8988T (cell line): ENCODE data around the gene PCDH18.
"Not testable (repeated sequence)": the region's sequence is repeated elsewhere in the genome, so short reads cannot be mapped to it uniquely, and the experiment has no call there.

ENCODE experiments used
- DNase-seq: peaks from one replicate; pipeline ENCODE4 v3.0.0; 2011

Gene PCDH18, protein sequence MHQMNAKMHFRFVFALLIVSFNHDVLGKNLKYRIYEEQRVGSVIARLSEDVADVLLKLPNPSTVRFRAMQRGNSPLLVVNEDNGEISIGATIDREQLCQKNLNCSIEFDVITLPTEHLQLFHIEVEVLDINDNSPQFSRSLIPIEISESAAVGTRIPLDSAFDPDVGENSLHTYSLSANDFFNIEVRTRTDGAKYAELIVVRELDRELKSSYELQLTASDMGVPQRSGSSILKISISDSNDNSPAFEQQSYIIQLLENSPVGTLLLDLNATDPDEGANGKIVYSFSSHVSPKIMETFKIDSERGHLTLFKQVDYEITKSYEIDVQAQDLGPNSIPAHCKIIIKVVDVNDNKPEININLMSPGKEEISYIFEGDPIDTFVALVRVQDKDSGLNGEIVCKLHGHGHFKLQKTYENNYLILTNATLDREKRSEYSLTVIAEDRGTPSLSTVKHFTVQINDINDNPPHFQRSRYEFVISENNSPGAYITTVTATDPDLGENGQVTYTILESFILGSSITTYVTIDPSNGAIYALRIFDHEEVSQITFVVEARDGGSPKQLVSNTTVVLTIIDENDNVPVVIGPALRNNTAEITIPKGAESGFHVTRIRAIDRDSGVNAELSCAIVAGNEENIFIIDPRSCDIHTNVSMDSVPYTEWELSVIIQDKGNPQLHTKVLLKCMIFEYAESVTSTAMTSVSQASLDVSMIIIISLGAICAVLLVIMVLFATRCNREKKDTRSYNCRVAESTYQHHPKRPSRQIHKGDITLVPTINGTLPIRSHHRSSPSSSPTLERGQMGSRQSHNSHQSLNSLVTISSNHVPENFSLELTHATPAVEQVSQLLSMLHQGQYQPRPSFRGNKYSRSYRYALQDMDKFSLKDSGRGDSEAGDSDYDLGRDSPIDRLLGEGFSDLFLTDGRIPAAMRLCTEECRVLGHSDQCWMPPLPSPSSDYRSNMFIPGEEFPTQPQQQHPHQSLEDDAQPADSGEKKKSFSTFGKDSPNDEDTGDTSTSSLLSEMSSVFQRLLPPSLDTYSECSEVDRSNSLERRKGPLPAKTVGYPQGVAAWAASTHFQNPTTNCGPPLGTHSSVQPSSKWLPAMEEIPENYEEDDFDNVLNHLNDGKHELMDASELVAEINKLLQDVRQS

DNA sequence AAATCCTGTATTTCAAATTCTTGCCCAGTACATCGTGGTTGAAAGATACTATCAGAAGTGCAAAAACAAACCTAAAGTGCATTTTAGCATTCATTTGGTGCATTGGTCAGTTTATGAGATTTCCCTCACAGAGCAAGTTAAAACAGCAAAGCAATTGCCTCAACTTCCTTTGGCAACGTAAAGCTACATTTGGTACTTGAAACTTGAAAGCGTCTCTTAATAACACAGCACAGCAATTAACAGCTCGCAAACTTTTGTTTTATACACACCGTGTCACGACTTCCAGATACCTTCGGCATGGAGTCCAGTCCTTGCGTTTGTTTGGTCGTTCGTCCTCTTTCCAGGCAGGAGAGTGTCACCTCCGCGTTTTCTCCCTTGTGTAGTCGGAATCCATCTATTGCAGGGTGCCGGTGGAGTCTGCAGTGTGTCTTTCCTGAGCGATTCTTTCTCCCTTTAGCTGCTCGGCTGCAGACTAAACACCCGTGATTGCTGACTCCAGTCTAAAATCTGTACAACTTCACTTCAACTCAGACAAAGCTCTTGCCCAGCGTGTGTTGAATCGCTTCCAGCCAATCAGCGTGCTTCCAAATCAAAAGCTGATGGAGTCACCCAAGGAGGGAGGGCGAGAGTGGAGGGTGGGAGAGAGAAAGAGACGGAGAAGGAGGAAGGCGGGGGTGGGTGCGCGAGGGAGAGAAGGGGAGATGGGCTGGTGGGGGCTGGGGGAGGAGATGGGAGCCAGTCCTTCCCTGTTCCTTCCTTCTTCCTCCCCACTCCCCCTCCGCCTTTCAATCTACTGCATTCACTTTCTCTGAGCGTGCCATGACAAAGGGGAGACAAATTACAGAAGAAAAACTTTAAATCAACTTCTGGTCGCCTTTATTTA, at the start of gene PCDH18:
TSS of gene PCDH18 (minus strand) at position 509 of the 883 bp plus-strand sequence. CDS start at position 103, 406 bp downstream.
- no peak for DNase-seq

DNA sequence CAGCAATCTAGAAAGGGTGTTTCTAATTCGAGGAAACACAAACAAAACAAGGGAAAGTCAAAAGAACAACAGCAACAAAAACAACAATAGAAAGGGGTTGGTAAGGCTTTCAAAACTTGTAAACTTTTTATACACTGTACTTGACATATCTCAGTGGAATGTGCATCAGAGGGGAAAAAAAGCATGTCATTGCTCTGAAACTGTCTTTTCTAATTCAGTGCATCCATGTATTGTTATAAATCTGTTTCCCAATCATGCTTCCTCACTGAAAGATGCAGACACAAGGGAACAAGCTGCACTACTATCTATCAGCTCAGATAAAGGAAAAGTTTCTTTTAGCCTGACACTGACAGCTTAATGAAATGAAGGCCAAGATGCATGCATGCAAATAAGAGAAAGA, 44.2 kb upstream of the PCDH18 start:
- no peak for DNase-seq

DNA sequence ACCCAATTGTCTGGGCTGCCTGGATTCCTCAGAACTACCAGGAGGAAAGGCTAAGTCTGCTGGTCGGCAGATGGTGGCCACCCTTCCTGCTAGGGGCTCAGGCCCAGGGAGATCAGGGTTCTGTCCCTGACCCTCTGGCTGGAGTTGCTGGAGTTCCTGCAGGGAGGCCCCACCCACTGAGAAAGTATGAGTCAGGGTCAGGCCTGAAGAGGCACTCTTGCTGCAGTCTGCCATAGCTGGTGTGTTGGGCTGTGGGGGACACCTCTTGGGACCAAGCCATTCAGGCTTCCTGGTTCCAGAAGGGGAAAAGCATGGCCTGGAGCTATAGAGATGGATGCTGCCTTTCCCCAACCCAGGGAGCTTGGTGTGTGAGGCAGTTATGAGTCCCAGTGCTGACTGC, 40.4 kb upstream of the PCDH18 start:
- DNase-seq: no peak

DNA sequence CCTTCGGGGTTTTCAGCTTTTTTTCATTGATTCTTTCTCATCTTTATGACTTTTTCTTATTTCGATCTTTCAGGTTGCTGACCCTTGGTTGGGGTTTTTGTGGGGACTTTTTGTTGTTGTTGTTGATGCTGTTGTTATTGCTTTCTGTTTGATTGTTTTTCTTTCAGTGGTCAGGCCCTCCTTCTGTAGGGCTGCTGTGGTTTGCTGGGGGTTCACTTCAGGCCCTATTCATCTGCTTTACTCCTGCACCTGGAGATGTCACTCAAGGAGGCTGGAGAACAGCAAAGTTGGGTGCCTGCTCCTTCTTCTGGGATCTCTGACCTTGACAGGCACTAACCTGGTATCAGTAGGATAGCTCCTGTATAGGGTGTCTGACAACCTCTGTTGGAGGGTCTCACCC, 39.9 kb upstream of the PCDH18 start:
- DNase-seq: no peak

DNA sequence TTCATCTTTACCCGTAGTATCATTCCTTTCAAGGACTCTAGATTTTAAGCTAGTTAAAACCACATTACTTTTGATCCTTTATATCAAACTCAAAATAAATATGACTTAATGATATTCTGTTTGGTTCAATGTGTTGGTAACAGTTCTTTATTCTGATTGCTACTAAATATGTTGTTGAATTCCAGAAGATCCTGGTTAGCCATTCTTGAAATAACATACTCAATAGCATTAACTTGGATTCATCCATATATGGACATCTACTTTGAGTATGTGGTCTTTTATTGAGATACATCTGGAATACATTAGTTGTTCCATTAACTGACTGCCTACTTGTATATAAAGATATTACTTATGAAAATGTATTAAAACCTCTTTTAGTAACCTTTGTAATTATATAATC, 27.5 kb upstream of the PCDH18 start:
- no peak for DNase-seq

DNA sequence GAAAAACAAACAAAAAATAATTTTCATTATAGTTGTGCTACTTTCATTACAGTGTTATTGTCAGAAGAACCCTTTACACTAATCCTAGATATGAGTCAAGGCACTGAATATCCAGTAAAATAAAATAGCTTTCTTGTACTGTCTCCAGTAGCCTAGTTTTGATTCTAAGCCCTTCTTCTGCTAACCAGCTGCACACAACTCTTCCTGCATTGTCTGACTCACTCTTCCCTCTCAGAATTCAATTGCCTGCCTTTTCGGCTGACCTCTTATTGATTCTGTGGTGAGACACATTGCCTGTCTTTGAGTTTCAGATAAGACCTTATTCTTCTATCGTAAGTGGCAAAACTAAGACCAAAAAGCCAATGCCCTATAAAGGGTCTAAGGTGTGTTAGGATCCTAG, 26.7 kb upstream of the PCDH18 start:
- DNase-seq: no peak

DNA sequence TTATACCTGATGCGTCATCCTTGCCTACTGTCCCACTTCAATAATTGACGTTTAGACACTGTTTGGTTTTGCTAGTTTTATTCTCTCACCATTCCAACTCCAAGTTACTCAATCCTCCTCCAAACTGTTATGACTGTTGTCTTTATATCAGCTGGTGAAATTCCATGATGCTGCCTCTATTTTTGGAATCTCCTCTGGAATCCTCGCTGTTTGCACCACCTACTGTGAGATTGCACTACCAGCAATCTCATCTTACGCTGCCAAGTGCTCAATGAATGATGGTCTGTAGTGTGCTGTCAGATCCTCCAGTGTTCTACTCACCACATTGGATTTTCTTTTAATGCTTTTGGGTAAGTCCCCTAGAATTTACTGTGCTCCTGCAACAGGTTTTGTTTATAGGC, 13.2 kb upstream of the PCDH18 start:
- DNase-seq: no peak

DNA sequence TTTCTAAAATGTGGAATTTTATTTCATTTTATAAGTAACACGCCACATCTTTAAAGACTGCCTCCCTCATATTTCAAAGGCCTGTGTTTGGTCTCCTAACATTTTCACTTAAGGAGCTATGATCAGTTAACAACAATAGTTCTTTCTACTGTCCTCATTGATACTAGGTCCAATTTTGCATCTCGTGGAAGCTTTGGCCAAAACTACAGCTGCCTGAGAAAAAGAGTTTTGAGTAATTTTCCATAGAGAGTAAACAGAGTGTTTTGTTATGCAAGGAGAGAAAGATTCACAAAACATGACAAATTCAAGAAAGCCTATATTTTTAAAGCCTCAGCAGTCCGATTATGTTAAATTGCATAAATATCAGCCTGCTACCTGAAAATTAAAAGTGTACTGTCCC, 11.4 kb upstream of the PCDH18 start:
- no peak for DNase-seq

DNA sequence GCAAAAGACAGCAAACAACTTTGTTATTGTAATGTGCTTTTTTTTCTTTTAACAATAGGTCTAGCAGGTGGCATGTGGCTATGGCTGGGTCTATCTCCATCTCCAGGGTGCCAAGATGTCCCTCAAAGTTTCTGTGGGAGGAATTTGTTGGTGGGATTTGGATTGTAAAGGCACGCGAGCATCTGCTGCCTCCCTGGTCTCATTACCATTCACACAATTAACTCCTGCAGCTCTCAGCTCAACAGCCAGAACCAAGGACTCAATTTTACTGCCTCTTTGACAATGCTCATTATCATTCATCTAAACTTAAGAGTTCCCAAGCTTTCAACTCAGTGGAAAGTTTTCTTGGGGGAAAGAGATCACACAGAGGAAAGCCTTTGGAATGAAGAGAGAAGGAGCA, 10.9 kb upstream of the PCDH18 start:
- no peak for DNase-seq

DNA sequence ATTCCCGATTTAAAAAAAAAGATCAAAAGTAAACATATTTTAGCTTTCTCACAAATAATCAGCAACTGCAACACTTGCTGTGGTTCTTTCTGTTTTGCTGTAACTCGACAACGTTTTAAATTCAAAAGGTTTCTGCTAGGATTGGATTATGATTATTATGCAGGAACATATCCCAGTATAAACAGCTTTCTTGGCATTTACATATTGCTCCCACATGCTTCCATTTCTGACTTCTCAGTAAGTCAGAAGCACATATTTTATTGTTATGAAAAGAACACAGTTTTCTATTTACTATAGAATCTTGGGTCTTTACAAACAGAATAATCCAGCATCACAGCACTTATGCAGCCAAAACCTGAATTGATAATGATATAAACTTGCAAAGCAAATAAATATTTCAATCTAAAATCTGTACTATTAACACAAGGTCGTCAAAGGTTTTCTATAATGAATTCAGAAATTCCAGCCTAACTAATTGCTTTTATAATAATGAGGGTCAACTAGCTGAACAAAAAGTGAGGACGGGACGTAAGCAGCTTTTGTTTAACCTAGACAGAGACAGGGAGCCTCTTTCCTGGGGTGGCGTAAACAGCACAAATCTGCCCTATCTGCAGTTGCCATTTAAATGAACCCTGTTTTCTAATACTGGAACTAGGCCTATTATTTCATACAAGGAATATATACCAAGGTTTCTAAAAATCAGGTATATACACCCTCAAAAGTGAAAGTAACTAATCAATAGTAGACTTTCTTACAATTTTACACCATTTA, 9.8 kb upstream of the PCDH18 start:
- DNase-seq: no peak

DNA sequence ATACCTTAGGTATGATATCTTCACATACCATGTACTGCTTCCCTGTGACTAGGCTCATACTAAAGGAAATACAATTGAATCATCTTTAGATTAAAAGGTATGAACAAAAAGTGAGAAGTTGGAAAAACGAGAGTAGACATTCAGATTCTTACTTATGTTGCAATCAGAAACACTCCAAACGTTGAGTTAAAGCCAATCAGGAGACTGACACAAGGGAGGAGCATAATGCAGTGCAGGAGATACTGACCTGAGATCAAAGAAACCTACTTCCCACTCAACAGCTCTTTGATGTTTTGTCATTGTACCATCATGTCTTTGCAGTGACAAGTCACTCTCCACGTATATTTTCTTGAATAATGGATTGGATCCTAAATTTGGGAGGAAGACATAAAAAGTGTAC, 8.9 kb upstream of the PCDH18 start:
- DNase-seq: no peak

DNA sequence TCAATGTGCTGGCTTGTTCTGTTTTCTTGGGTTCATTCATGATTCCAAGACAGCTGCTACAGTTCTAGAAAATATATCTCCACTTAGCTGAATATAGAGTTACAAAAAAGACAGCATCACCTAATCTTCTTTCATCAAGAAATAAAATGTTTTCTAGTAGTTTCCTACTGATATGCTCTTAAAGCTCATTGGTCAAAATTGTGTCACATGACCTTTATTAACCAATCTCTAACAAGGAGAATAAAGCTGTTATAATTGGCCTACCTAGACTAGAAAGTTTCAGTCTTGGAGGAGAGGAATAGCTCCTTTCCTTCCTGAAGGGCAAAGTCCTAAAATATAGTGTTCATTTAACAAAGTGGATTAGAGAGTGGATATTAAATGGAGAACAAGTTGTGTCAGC, 8.1 kb upstream of the PCDH18 start:
- no peak for DNase-seq

DNA sequence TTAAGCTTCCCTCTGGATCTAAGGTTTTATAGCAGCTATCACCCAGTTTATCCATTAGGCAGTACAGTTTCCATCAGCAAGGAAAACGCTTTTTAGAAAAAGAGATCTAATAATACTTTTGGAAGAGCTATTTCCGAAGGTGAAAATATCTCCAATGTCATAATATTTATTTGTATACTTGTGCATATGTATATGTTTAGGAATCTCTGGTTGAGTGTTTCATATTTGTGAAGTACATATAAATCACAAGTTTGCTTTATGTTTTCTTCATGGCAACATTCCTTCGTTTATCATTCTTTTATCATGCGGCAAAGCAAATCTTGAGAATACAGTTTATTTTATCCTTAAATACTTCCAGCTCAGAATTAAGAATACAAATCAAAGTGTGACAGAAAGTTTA, 6.2 kb upstream of the PCDH18 start:
- no peak for DNase-seq

DNA sequence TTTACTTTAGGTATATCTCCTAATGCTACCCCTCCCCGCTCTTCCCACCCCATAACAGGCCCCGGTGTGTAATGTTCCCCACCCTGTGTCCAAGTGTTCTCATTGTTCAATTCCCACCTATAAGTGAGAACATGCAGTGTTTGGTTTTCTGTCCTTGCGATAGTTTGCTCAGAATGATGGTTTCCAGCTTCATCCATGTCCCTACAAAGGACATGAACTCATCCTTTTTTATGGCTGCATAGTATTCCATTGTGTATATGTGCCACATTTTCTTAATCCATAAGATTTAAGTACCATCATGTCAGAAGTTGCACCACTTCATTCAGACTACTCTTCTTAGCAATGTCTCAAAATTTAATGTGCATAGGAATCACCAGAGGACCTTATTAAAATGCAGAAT, 5.5 kb upstream of the PCDH18 start:
- not testable (repeated sequence) for DNase-seq

DNA sequence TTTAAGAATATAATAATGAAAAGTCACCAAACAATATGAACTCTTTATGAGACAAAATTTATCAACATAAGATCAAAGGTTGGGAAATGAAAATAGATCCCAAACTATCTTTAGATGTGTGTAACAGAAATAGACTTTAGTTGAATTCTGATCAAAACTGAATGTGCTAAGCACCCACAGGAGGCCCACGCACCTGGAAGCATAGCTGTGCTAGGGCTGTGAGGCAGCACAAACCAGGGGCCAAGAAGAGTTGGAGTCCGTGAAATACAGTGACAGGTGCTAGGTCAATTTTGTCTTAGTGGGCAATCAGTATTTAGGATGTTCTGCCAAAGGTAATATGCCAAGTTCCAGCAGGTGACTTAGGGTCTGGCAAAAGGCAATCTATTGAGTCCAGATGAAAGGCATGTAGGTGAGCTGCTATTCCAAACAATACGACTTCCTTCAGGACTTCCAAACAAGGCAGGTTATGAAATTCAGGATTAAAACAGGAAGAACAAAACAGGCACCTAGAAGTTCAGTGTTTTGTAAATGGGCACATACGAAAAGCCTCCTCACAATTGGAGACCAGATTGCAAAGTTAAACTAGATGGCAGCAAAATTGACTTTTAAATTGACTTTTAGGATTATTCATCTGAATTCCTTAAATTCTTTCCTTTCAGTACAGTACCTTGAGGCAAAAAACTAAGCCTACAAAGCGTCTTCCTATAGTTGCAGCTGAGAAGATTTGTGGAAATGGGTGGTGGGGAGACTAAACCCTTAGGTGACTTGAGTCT, 4.7 kb upstream of the PCDH18 start:
- no peak for DNase-seq

DNA sequence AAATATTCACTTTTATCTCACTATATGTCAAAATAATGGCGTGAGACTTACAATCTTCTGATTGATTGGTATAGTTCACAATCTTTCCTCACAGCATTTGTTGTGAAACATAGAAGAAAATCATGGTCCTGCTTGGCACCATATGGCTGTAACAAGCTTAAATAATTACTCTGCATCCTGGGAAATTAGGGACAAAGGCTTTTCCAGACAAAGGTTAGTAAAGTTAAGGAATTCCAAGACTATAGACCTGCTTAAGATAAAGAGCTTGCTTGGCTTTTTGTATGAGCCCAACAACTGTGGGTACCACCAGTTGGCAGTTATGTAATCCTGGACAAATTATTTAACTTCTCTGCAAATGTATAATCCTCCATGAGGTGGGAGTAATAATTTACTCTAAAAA, 3.4 kb upstream of the PCDH18 start:
- no peak for DNase-seq

DNA sequence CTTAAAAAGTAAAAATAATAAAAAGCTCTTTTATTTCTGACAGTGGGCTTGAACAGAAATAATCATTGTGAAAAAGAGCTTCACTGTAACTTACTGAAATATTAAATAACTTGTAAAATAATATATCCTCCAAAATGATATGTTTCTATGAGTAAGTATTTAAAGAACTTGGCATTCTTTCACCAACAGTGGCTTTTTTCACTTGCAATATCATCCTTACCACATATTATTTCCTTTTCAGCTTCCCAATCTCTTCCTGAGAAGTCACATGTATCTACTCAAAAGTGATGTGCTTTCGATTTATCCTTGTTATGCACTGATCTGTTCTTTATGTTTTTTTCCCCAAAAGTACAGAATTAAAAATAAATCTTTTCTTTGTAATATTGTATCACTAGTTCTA, 2.2 kb upstream of the PCDH18 start:
- DNase-seq: no peak

DNA sequence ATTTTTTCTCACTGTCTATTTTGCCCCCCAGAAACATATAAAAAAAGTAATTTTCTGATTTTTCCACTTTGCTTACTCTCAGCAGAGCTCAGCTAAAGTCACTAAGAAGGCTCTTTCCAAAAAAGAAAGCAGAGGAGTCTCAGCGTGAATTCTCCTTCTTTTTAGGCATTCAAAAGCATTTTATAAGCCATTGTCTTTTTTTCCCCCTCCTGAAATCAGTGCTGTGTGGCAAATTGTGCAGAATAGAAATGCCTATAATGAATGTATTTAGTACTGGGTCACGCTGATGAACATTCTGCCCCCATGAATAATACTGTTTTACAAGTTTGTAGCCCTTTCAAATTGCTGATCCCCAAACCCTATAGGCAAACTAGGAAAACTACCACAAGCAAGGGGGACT, 1.6 kb upstream of the PCDH18 start:
- DNase-seq: no peak

DNA sequence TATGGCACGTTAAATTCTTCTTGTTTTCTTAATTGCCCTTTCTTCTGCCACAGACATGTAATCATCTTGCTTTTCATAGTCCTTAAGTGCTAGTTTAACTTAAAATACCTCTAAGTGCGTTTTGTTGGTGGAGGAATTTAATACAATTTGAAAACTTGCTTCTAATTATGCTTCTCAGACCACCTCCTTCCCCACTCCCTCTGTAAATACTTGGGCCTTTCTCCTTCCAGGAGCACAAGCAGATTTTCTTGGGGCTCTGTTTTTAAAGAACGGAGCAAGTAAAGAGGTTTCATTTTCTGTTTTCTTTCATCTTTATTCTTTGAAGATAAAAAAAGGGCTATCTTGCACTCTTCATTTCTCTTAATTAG, 559 bp upstream of the PCDH18 start:
- no peak for DNase-seq

DNA sequence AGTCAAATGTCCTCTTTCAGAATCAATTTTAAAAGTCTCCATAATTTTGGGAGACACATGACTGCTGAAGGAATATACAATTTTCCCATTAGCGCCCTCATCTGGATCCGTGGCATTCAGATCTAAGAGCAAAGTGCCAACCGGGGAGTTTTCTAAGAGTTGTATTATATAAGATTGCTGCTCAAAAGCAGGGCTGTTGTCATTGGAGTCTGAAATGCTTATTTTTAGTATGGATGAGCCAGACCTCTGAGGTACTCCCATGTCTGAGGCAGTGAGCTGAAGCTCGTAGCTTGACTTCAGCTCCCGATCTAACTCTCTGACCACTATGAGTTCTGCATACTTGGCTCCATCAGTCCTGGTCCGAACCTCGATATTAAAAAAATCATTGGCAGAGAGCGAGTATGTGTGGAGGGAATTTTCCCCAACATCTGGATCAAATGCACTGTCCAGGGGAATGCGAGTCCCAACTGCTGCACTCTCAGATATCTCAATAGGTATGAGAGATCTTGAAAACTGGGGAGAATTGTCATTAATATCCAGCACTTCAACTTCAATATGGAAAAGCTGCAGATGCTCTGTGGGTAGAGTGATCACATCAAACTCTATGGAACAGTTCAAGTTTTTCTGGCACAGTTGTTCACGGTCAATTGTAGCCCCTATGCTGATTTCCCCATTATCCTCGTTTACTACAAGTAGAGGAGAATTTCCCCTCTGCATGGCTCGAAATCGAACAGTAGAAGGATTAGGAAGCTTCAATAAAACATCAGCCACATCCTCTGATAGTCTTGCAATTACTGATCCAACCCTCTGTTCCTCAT, 917 bp downstream of the PCDH18 start:
- no peak for DNase-seq
